WTC11 (cell line): ENCODE results near the gene UGT2B7. TPM values are rescaled to one million over a fixed set of nuclear protein-coding genes. Genes with fewer than 3 reads are reported as not detected.

Source experiments
- ATAC-seq: fragments of 200-7000 bp; cut with Tn5 transposase; 2 replicates; pipeline ENCODE4 v1.10.0; 2021; ENCODE audit warnings: mild to moderate bottlenecking, moderate library complexity
- CTCF ChIA-PET: fragments of 300-600 bp; sonication (Branson Sonifier 250); formaldehyde crosslinking; loops from one replicate; lab custom pipeline; 2021; ENCODE audit warnings: antibody characterized with exemption; lab: Charles Lee
- POLR2A ChIA-PET: fragments of 350-600 bp; sonication (Branson Sonifier 250); formaldehyde crosslinking; loops from one replicate; lab custom pipeline; 2021; ENCODE audit warnings: antibody characterized with exemption; lab: Charles Lee
- DNase-seq: peaks from one replicate; pipeline ENCODE4 v3.0.0; 2021; ENCODE audit warnings: low spot score
- H3K27ac Mint-ChIP-seq: 2 replicates; pipeline ENCODE4 v1.8.0; 2021; ENCODE audit warnings: mixed read lengths
- H3K27me3 Mint-ChIP-seq: 2 replicates; pipeline ENCODE4 v1.8.0; 2021; ENCODE audit warnings: low read depth, mild to moderate bottlenecking, moderate library complexity, mixed read lengths
- H3K36me3 Mint-ChIP-seq: 2 replicates; pipeline ENCODE4 v1.8.0; 2021; ENCODE audit warnings: mixed read lengths
- H3K4me1 Mint-ChIP-seq: 2 replicates; pipeline ENCODE4 v1.8.0; 2022; ENCODE audit warnings: mixed read lengths
- H3K4me3 Mint-ChIP-seq: 2 replicates; pipeline ENCODE4 v1.8.0; 2021; ENCODE audit warnings: mild to moderate bottlenecking, moderate library complexity, mixed read lengths
- H3K9me3 Mint-ChIP-seq: 2 replicates; pipeline ENCODE4 v1.8.0; 2021; ENCODE audit warnings: mixed read lengths
- ATF2 ChIP-seq: sonication (generic); formaldehyde crosslinking; IDR thresholded peaks from 2 replicates; pipeline ENCODE4 v1.8.1; 2022; ENCODE audit warnings: low read depth, missing genetic modification reagents, borderline replicate concordance
- CBFB ChIP-seq: sonication (generic); formaldehyde crosslinking; IDR thresholded peaks from 2 replicates; pipeline ENCODE4 v1.8.1; 2022; ENCODE audit warnings: mild to moderate bottlenecking, low read depth, missing genetic modification reagents
- FOXJ3 ChIP-seq: sonication (generic); formaldehyde crosslinking; IDR thresholded peaks from 2 replicates; pipeline ENCODE4 v1.9.0; 2021; ENCODE audit warnings: missing genetic modification reagents, mild to moderate bottlenecking, borderline replicate concordance
- HMGA2 ChIP-seq: fragments of 250-450 bp; sonication (Bioruptor Pico); IDR thresholded peaks from 2 replicates; pipeline ENCODE4 v1.4.0; 2021; ENCODE audit warnings: mild to moderate bottlenecking, moderate library complexity
- MXD4 ChIP-seq: fragments of 250-450 bp; sonication (Bioruptor Pico); IDR thresholded peaks from 2 replicates; pipeline ENCODE4 v1.8.0; 2021; ENCODE audit warnings: mild to moderate bottlenecking, moderate library complexity, borderline replicate concordance
- PREB ChIP-seq: sonication (generic); formaldehyde crosslinking; IDR thresholded peaks from 2 replicates; pipeline ENCODE4 v1.8.1; 2022; ENCODE audit warnings: mild to moderate bottlenecking, missing genetic modification reagents, moderate library complexity, borderline replicate concordance
- RORB ChIP-seq: fragments of 250-450 bp; sonication (Bioruptor Pico); IDR thresholded peaks from 2 replicates; pipeline ENCODE4 v1.9.0; 2021; ENCODE audit warnings: mild to moderate bottlenecking
- SMAD3 ChIP-seq: sonication (generic); formaldehyde crosslinking; IDR thresholded peaks from 2 replicates; pipeline ENCODE4 v1.8.0; 2022; ENCODE audit warnings: missing genetic modification reagents, mild to moderate bottlenecking, borderline replicate concordance
- SOX15 ChIP-seq: fragments of 250-450 bp; sonication (Bioruptor Pico); IDR thresholded peaks from 2 replicates; pipeline ENCODE4 v1.9.0; 2021; ENCODE audit warnings: mild to moderate bottlenecking
- USF2 ChIP-seq: sonication (generic); formaldehyde crosslinking; IDR thresholded peaks from 2 replicates; pipeline ENCODE4 v1.8.1; 2023; ENCODE audit warnings: mild to moderate bottlenecking, missing genetic modification reagents, moderate library complexity
- ZNF121 ChIP-seq: sonication (generic); formaldehyde crosslinking; IDR thresholded peaks from 2 replicates; pipeline ENCODE4 v1.8.0; 2023; ENCODE audit warnings: missing genetic modification reagents
- ZSCAN18 ChIP-seq: fragments of 250-450 bp; sonication (Bioruptor Pico); IDR thresholded peaks from 2 replicates; pipeline ENCODE4 v2.1.2; 2022; ENCODE audit warnings: mild to moderate bottlenecking, moderate library complexity
- total RNA-seq: library from RNA; stranded (reverse); gene quantifications from 3 replicates; pipeline ENCODE4 v1.2.3, GENCODE V29; 2021
- TF ChIP-seq, protein P1 (sequence below): sonication (generic); formaldehyde crosslinking; IDR thresholded peaks from 2 replicates; pipeline ENCODE4 v1.8.0; 2022; ENCODE audit warnings: mild to moderate bottlenecking, missing genetic modification reagents
- TF ChIP-seq, protein P2 (sequence below): fragments of 250-450 bp; sonication (Bioruptor Pico); IDR thresholded peaks from 2 replicates; pipeline ENCODE4 v1.9.0; 2021; ENCODE audit warnings: mild to moderate bottlenecking
- TF ChIP-seq, protein P3 (sequence below): sonication (generic); formaldehyde crosslinking; IDR thresholded peaks from 2 replicates; pipeline ENCODE4 v1.8.1; 2022; ENCODE audit warnings: low read depth, mild to moderate bottlenecking, moderate library complexity, missing genetic modification reagents, borderline replicate concordance
- TF ChIP-seq, protein P4 (sequence below): fragments of 250-450 bp; sonication (Bioruptor Pico); IDR thresholded peaks from 2 replicates; pipeline ENCODE4 v1.9.0; 2021; ENCODE audit warnings: mild to moderate bottlenecking
- TF ChIP-seq, protein P5 (sequence below): sonication (generic); formaldehyde crosslinking; IDR thresholded peaks from 2 replicates; pipeline ENCODE4 v1.8.0; 2022; ENCODE audit warnings: mild to moderate bottlenecking, missing genetic modification reagents

Gene UGT2B7
- total RNA-seq, 1 experiment from 2014 or later, result not detected

GRCh38 chr4:69141320-69141719 lies 45.0 kb downstream of the UGT2B7 start:
- Mint-ChIP-seq H3K27me3 (no peaks in the 10 kb centered on the region), H3K4me3 (no peak overlapping the region), H3K4me1 (no peaks in the 10 kb centered on the region), H3K36me3 (no peaks in the 10 kb centered on the region), H3K9me3 (peaks cover 7% of the 10 kb centered on the region), H3K27ac (no peak overlapping the region)
- DNase-seq, result no peak
- TF ChIP-seq ZSCAN18 (CRISPR knock-in tag), result no peak
- TF ChIP-seq USF2, result no peak
- no peak for TF ChIP-seq CBFB
- TF ChIP-seq RORB (CRISPR knock-in tag), result no peak
- TF ChIP-seq ZNF121 (CRISPR knock-in tag), result no peak
- no peak for TF ChIP-seq HMGA2 (CRISPR knock-in tag)
- no peak for TF ChIP-seq FOXJ3 (CRISPR knock-in tag)
- TF ChIP-seq, protein P1, sequence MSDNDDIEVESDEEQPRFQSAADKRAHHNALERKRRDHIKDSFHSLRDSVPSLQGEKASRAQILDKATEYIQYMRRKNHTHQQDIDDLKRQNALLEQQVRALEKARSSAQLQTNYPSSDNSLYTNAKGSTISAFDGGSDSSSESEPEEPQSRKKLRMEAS, result no peak
- no peak for TF ChIP-seq SOX15 (CRISPR knock-in tag)
- no peak for TF ChIP-seq MXD4 (CRISPR knock-in tag)
- no peak for TF ChIP-seq SMAD3 (CRISPR knock-in tag)
- TF ChIP-seq, protein P2, sequence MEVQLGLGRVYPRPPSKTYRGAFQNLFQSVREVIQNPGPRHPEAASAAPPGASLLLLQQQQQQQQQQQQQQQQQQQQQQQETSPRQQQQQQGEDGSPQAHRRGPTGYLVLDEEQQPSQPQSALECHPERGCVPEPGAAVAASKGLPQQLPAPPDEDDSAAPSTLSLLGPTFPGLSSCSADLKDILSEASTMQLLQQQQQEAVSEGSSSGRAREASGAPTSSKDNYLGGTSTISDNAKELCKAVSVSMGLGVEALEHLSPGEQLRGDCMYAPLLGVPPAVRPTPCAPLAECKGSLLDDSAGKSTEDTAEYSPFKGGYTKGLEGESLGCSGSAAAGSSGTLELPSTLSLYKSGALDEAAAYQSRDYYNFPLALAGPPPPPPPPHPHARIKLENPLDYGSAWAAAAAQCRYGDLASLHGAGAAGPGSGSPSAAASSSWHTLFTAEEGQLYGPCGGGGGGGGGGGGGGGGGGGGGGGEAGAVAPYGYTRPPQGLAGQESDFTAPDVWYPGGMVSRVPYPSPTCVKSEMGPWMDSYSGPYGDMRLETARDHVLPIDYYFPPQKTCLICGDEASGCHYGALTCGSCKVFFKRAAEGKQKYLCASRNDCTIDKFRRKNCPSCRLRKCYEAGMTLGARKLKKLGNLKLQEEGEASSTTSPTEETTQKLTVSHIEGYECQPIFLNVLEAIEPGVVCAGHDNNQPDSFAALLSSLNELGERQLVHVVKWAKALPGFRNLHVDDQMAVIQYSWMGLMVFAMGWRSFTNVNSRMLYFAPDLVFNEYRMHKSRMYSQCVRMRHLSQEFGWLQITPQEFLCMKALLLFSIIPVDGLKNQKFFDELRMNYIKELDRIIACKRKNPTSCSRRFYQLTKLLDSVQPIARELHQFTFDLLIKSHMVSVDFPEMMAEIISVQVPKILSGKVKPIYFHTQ, result no peak
- TF ChIP-seq PREB (CRISPR knock-in tag), result no peak
- ATAC-seq, result no peak
- ChIA-PET POLR2A (no interaction called here), CTCF (no interaction called here)

- CTCF ChIA-PET, result no interaction called here
- no peak for DNase-seq
- POLR2A ChIA-PET, result no interaction called here
- H3K36me3 Mint-ChIP-seq, result no peaks in the 10 kb centered on the region
- H3K27me3 Mint-ChIP-seq, result no peaks in the 10 kb centered on the region
- ATAC-seq, result no peak
- H3K4me1 Mint-ChIP-seq, result no peaks in the 10 kb centered on the region
- no peak overlapping the region for H3K4me3 Mint-ChIP-seq
- H3K27ac Mint-ChIP-seq, result no peak overlapping the region
- no peaks in the 10 kb centered on the region for H3K9me3 Mint-ChIP-seq
- TF ChIP-seq, protein P3, sequence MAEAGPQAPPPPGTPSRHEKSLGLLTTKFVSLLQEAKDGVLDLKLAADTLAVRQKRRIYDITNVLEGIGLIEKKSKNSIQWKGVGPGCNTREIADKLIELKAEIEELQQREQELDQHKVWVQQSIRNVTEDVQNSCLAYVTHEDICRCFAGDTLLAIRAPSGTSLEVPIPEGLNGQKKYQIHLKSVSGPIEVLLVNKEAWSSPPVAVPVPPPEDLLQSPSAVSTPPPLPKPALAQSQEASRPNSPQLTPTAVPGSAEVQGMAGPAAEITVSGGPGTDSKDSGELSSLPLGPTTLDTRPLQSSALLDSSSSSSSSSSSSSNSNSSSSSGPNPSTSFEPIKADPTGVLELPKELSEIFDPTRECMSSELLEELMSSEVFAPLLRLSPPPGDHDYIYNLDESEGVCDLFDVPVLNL (CRISPR knock-in tag), result no peak
- no peak for TF ChIP-seq ATF2 (CRISPR knock-in tag)
- TF ChIP-seq, protein P4, sequence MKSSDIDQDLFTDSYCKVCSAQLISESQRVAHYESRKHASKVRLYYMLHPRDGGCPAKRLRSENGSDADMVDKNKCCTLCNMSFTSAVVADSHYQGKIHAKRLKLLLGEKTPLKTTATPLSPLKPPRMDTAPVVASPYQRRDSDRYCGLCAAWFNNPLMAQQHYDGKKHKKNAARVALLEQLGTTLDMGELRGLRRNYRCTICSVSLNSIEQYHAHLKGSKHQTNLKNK (CRISPR knock-in tag), result no peak
- TF ChIP-seq, protein P2, result no peak
- TF ChIP-seq, protein P5, sequence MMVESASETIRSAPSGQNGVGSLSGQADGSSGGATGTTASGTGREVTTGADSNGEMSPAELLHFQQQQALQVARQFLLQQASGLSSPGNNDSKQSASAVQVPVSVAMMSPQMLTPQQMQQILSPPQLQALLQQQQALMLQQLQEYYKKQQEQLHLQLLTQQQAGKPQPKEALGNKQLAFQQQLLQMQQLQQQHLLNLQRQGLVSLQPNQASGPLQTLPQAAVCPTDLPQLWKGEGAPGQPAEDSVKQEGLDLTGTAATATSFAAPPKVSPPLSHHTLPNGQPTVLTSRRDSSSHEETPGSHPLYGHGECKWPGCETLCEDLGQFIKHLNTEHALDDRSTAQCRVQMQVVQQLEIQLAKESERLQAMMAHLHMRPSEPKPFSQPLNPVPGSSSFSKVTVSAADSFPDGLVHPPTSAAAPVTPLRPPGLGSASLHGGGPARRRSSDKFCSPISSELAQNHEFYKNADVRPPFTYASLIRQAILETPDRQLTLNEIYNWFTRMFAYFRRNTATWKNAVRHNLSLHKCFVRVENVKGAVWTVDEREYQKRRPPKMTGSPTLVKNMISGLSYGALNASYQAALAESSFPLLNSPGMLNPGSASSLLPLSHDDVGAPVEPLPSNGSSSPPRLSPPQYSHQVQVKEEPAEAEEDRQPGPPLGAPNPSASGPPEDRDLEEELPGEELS, result no peak
Measured at GRCh38 chr4:69147334-69147733, 51.1 kb downstream of the UGT2B7 start.
